Uterus (tissue), 2 donors: Measurements from ENCODE around the gene AGBL1.

Experiments used
- CTCF ChIP-seq, 4 experiments: fragments of 200-600 bp in 2 of 4; fragments of 450-650 bp in 2 of 4; sonication (generic) in 2 of 4; IDR thresholded peaks; one replicate each; pipeline ENCODE4 v1.5.1; 2016 to 2019; ENCODE audit warnings: antibody characterized with exemption in 4 of 4, mild to moderate bottlenecking in 2 of 4, moderate library complexity in 1 of 4
- POLR2A ChIP-seq, 2 donors: fragments of 450-650 bp; IDR thresholded peaks; one replicate each; pipeline ENCODE4 v1.6.1; 2016; ENCODE audit warnings: antibody characterized with exemption in 2 of 2, mild to moderate bottlenecking in 1 of 2, moderate library complexity in 1 of 2

GRCh38 chr15:86375733-86376280, 296.1 kb downstream of the AGBL1 start:
- TF ChIP-seq CTCF (IDR thresholded peaks at IDR 0.05) (no peak), POLR2A (IDR thresholded peaks at IDR 0.05) (no peak)
